ENCODE measurements around the gene GLI2. TPM values are rescaled to one million over a fixed set of nuclear protein-coding genes. Genes with fewer than 3 reads are reported as not detected.
A peak's percentile ranks its signal among the peaks of the same experiment; 100 is the strongest.

GLI2 gene
- polyA plus RNA-seq, 4 donors: 1.2 to 3.6 TPM; not detected in 2

GRCh38 chr2:120764991-120765677 is 29.5 kb downstream of the GLI2 start:
- H3K27ac ChIP-seq (ENCODE audit: low read depth in 1 of 3, low read length in 2 of 3): peak overlapping the region in 2 of 3 donors; percentile 71 to 81
- peaks cover 0 to 1% (median 0%) of the 10 kb centered on the region in 3 donors for H3K27me3 ChIP-seq (ENCODE audit: control insufficient read depth in 3 of 3, insufficient read depth in 3 of 3, low read length in 3 of 3)
- DNase-seq (no peak), FAIRE-seq (no peak)
- H3K36me3 ChIP-seq (ENCODE audit: control insufficient read depth in 3 of 3, insufficient read depth in 2 of 3, low read depth in 1 of 3, low read length in 3 of 3): peaks cover 0 to 2% (median 0%) of the 10 kb centered on the region in 3 donors
- no peak overlapping the region for H3K4me3 ChIP-seq (ENCODE audit: low read depth in 1 of 3, low read length in 3 of 3)
- peaks cover 0 to 13% (median 0%) of the 10 kb centered on the region in 3 donors for H3K4me1 ChIP-seq (ENCODE audit: control insufficient read depth in 3 of 3, insufficient read depth in 2 of 3, low read depth in 1 of 3, low read length in 2 of 3)
- 67 to 72% (median 71%) methylated on average over 11 of the region's 11 CpGs for WGBS, 3 donors
- no peaks in the 10 kb centered on the region for H3K9me3 ChIP-seq (ENCODE audit: control insufficient read depth in 2 of 2, insufficient read depth in 1 of 2, low read depth in 1 of 2, low read length in 1 of 2)

- H3K9me3 ChIP-seq (ENCODE audit: control insufficient read depth in 2 of 2, insufficient read depth in 1 of 2, low read depth in 1 of 2, low read length in 1 of 2): no peaks in the 10 kb centered on the region
- DNase-seq (peak; percentile 4 to 56), FAIRE-seq (no peak)
- peaks cover 0 to 2% (median 0%) of the 10 kb centered on the region in 3 donors for H3K36me3 ChIP-seq (ENCODE audit: control insufficient read depth in 3 of 3, insufficient read depth in 2 of 3, low read depth in 1 of 3, low read length in 3 of 3)
- peak overlapping the region in 2 of 3 donors; percentile 78 to 81 for H3K27ac ChIP-seq (ENCODE audit: low read depth in 1 of 3, low read length in 2 of 3)
- 61 to 80% (median 77%) methylated on average over 27 of the region's 27 CpGs for WGBS, 3 donors
- no peaks in the 10 kb centered on the region for H3K27me3 ChIP-seq (ENCODE audit: control insufficient read depth in 3 of 3, insufficient read depth in 3 of 3, low read length in 3 of 3)
- peaks cover 0 to 13% (median under 1%) of the 10 kb centered on the region in 3 donors for H3K4me1 ChIP-seq (ENCODE audit: control insufficient read depth in 3 of 3, insufficient read depth in 2 of 3, low read depth in 1 of 3, low read length in 2 of 3)
- no peak overlapping the region for H3K4me3 ChIP-seq (ENCODE audit: low read depth in 1 of 3, low read length in 3 of 3)
Observed at GRCh38 chr2:120765678-120766469, 30.2 kb downstream of the GLI2 start.

- no peaks in the 10 kb centered on the region for H3K27me3 ChIP-seq (ENCODE audit: control insufficient read depth in 3 of 3, insufficient read depth in 3 of 3, low read length in 3 of 3)
- FAIRE-seq (no peak), DNase-seq (no peak)
- 83 to 88% (median 87%) methylated on average over 14 of the region's 14 CpGs for WGBS, 3 donors
- no peaks in the 10 kb centered on the region for H3K9me3 ChIP-seq (ENCODE audit: control insufficient read depth in 2 of 2, insufficient read depth in 1 of 2, low read depth in 1 of 2, low read length in 1 of 2)
- peaks cover 0 to 15% (median 3%) of the 10 kb centered on the region in 3 donors for H3K4me1 ChIP-seq (ENCODE audit: control insufficient read depth in 3 of 3, insufficient read depth in 2 of 3, low read depth in 1 of 3, low read length in 2 of 3)
- no peak overlapping the region for H3K4me3 ChIP-seq (ENCODE audit: low read depth in 1 of 3, low read length in 3 of 3)
- peak overlapping the region in 2 of 3 donors; percentile 78 to 81 for H3K27ac ChIP-seq (ENCODE audit: low read depth in 1 of 3, low read length in 2 of 3)
- peaks cover 0 to 2% (median 0%) of the 10 kb centered on the region in 3 donors for H3K36me3 ChIP-seq (ENCODE audit: control insufficient read depth in 3 of 3, insufficient read depth in 2 of 3, low read depth in 1 of 3, low read length in 3 of 3)
Observed at GRCh38 chr2:120766470-120767351, 31.0 kb downstream of the GLI2 start.

- no peaks in the 10 kb centered on the region for H3K27me3 ChIP-seq (ENCODE audit: control insufficient read depth in 3 of 3, insufficient read depth in 3 of 3, low read length in 3 of 3)
- peaks cover 0 to 15% (median 3%) of the 10 kb centered on the region in 3 donors for H3K4me1 ChIP-seq (ENCODE audit: control insufficient read depth in 3 of 3, insufficient read depth in 2 of 3, low read depth in 1 of 3, low read length in 2 of 3)
- H3K36me3 ChIP-seq (ENCODE audit: control insufficient read depth in 3 of 3, insufficient read depth in 2 of 3, low read depth in 1 of 3, low read length in 3 of 3): peaks cover 0 to 2% (median 0%) of the 10 kb centered on the region in 3 donors
- H3K27ac ChIP-seq (ENCODE audit: low read depth in 1 of 3, low read length in 2 of 3): no peak overlapping the region
- FAIRE-seq (no peak), DNase-seq (no peak)
- WGBS, 3 donors: 86 to 88% (median 86%) methylated on average over 10 of the region's 10 CpGs
- H3K4me3 ChIP-seq (ENCODE audit: low read depth in 1 of 3, low read length in 3 of 3): no peak overlapping the region
- no peaks in the 10 kb centered on the region for H3K9me3 ChIP-seq (ENCODE audit: control insufficient read depth in 2 of 2, insufficient read depth in 1 of 2, low read depth in 1 of 2, low read length in 1 of 2)
Observed at GRCh38 chr2:120767486-120768005, 31.9 kb downstream of the GLI2 start.

- WGBS, 3 donors: 80 to 88% (median 83%) methylated on average over 17 of the region's 17 CpGs
- Histone ChIP-seq H3K27ac (ENCODE audit: low read depth in 1 of 3, low read length in 2 of 3) (no peak overlapping the region), H3K27me3 (ENCODE audit: control insufficient read depth in 3 of 3, insufficient read depth in 3 of 3, low read length in 3 of 3) (no peaks in the 10 kb centered on the region), H3K4me3 (ENCODE audit: low read depth in 1 of 3, low read length in 3 of 3) (no peak overlapping the region), H3K9me3 (ENCODE audit: control insufficient read depth in 2 of 2, insufficient read depth in 1 of 2, low read depth in 1 of 2, low read length in 1 of 2) (no peaks in the 10 kb centered on the region), H3K36me3 (ENCODE audit: control insufficient read depth in 3 of 3, insufficient read depth in 2 of 3, low read depth in 1 of 3, low read length in 3 of 3) (no peaks in the 10 kb centered on the region), H3K4me1 (ENCODE audit: control insufficient read depth in 3 of 3, insufficient read depth in 2 of 3, low read depth in 1 of 3, low read length in 2 of 3) (peaks cover 0 to 13% (median 3%) of the 10 kb centered on the region in 3 donors)
- no peak for FAIRE-seq
- no peak for DNase-seq
Observed at GRCh38 chr2:120768112-120769048, 32.7 kb downstream of the GLI2 start.

GRCh38 chr2:120769076-120769786 is 33.6 kb downstream of the GLI2 start:
- 91 to 95% (median 94%) methylated on average over 11 of the region's 11 CpGs for WGBS, 3 donors
- Histone ChIP-seq H3K27me3 (ENCODE audit: control insufficient read depth in 3 of 3, insufficient read depth in 3 of 3, low read length in 3 of 3) (no peaks in the 10 kb centered on the region), H3K27ac (ENCODE audit: low read depth in 1 of 3, low read length in 2 of 3) (no peak overlapping the region), H3K36me3 (ENCODE audit: control insufficient read depth in 3 of 3, insufficient read depth in 2 of 3, low read depth in 1 of 3, low read length in 3 of 3) (no peaks in the 10 kb centered on the region), H3K4me1 (ENCODE audit: control insufficient read depth in 3 of 3, insufficient read depth in 2 of 3, low read depth in 1 of 3, low read length in 2 of 3) (peaks cover 0 to 11% (median 3%) of the 10 kb centered on the region in 3 donors), H3K9me3 (ENCODE audit: control insufficient read depth in 2 of 2, insufficient read depth in 1 of 2, low read depth in 1 of 2, low read length in 1 of 2) (no peaks in the 10 kb centered on the region), H3K4me3 (ENCODE audit: low read depth in 1 of 3, low read length in 3 of 3) (no peak overlapping the region)
- FAIRE-seq (no peak), DNase-seq (no peak)

- no peak overlapping the region for H3K27ac ChIP-seq (ENCODE audit: low read depth in 1 of 3, low read length in 2 of 3)
- DNase-seq (no peak), FAIRE-seq (no peak)
- H3K36me3 ChIP-seq (ENCODE audit: control insufficient read depth in 3 of 3, insufficient read depth in 2 of 3, low read depth in 1 of 3, low read length in 3 of 3): no peaks in the 10 kb centered on the region
- 90 to 93% (median 92%) methylated on average over 2 of the region's 2 CpGs for WGBS, 3 donors
- H3K27me3 ChIP-seq (ENCODE audit: control insufficient read depth in 3 of 3, insufficient read depth in 3 of 3, low read length in 3 of 3): no peaks in the 10 kb centered on the region
- H3K4me3 ChIP-seq (ENCODE audit: low read depth in 1 of 3, low read length in 3 of 3): no peak overlapping the region
- no peaks in the 10 kb centered on the region for H3K9me3 ChIP-seq (ENCODE audit: control insufficient read depth in 2 of 2, insufficient read depth in 1 of 2, low read depth in 1 of 2, low read length in 1 of 2)
- H3K4me1 ChIP-seq (ENCODE audit: control insufficient read depth in 3 of 3, insufficient read depth in 2 of 3, low read depth in 1 of 3, low read length in 2 of 3): peaks cover 0 to 11% (median 3%) of the 10 kb centered on the region in 3 donors
Observed at GRCh38 chr2:120769787-120770120, 34.1 kb downstream of the GLI2 start.
